OCI-LY7 (cell line): ENCODE results near the gene ZNF365.

Experiments
- CTCF ChIP-seq: fragments of 200-600 bp; sonication (generic); conservative IDR thresholded peaks from 2 replicates; pipeline ENCODE4 v1.5.1; 2014; ENCODE audit warnings: mild to moderate bottlenecking, antibody characterized with exemption, low read length, moderate library complexity, mixed read lengths
- EZH2phosphoT487 ChIP-seq: fragments of 200-600 bp; sonication (generic); IDR thresholded peaks from 2 replicates; pipeline ENCODE4 v1.6.1; 2018; ENCODE audit warnings: low read depth, borderline replicate concordance, mild to moderate bottlenecking, mixed run types, antibody characterized with exemption, low read length, moderate library complexity, mixed read lengths

GRCh38 chr10:62442894-62443669, 68.9 kb downstream of the ZNF365 start:
- TF ChIP-seq CTCF (no peak), EZH2phosphoT487 (no peak)
